Sigmoid colon (tissue), 7 donors: ENCODE measurements around the gene OLIG1. TPM values are rescaled to one million over a fixed set of nuclear protein-coding genes. Genes with fewer than 3 reads are reported as not detected.

Source experiments
- DNase-seq: peaks from one replicate; pipeline ENCODE4 v3.0.0-alpha.2; 2019
- H3K27ac ChIP-seq, 4 donors: fragments of 200-600 bp; sonication (generic); one replicate each; pipeline ENCODE4 v1.5.1; 2016 to 2019; ENCODE audit warnings: mild to moderate bottlenecking in 1 of 4
- H3K27me3 ChIP-seq, 3 donors: fragments of 200-600 bp; sonication (generic); one replicate each; pipeline ENCODE4 v1.5.1; 2019; ENCODE audit warnings: mild to moderate bottlenecking in 1 of 3
- H3K36me3 ChIP-seq, 4 donors: fragments of 200-600 bp; sonication (generic); one replicate each; pipeline ENCODE4 v1.5.1; 2016 to 2019
- H3K4me1 ChIP-seq, 4 donors: fragments of 200-600 bp; sonication (generic); one replicate each; pipeline ENCODE4 v1.5.1; 2017 to 2019
- H3K4me3 ChIP-seq, 4 donors: fragments of 200-600 bp; sonication (generic); one replicate each; pipeline ENCODE4 v1.5.1; 2017 to 2019; ENCODE audit warnings: mild to moderate bottlenecking in 2 of 4, moderate library complexity in 1 of 4
- H3K9me3 ChIP-seq, 4 donors: fragments of 200-600 bp in 3 of 4; sonication (generic) in 3 of 4; one replicate each; pipeline versions ENCODE4 v1.5.1 to v1.6.1; 2013 to 2019
- CTCF ChIP-seq, 4 experiments: fragments of 450-650 bp in 3 of 4; fragments of 200-600 bp in 1 of 4; IDR thresholded peaks; one replicate each; pipeline ENCODE4 v1.5.1; 2016 to 2019; ENCODE audit warnings: antibody characterized with exemption in 4 of 4, mild to moderate bottlenecking in 3 of 4, moderate library complexity in 2 of 4
- EP300 ChIP-seq, 4 donors: sonication (generic); formaldehyde crosslinking; IDR thresholded peaks; one replicate each; pipeline ENCODE4 v1.6.1; 2017; ENCODE audit warnings: antibody characterized with exemption in 4 of 4
- POLR2A ChIP-seq, 2 donors: fragments of 450-650 bp; IDR thresholded peaks; one replicate each; pipeline ENCODE4 v1.6.1; 2016; ENCODE audit warnings: antibody characterized with exemption in 2 of 2, mild to moderate bottlenecking in 2 of 2, moderate library complexity in 2 of 2
- POLR2AphosphoS5 ChIP-seq, 4 donors: sonication (generic); formaldehyde crosslinking; IDR thresholded peaks; one replicate each; pipeline ENCODE4 v1.6.1; 2017; ENCODE audit warnings: antibody characterized with exemption in 4 of 4
- WGBS, 2 donors: extraction: QIAGEN DNeasy Blood & Tissue Kit; methylation state at CpG; one replicate each; pipeline ENCODE4 v1.1.7; 2013; 5-methylcytosine and 5-hydroxymethylcytosine counted together
- intact Hi-C: fragments of 100-400 bp; cut with DNase I; formaldehyde crosslinking; loops from one replicate; pipeline ENCODE4 v1.15.1; 2023
- polyA plus RNA-seq, 3 donors: library from polyadenylated mRNA; stranded (reverse); fragments of 200-250 nt; gene quantifications; one replicate each; pipeline ENCODE4 v1.2.3, GENCODE V29; 2013
- total RNA-seq, 4 donors: library from RNA; depleted of rRNA; stranded (reverse); fragments of >200 nt; gene quantifications; one replicate each; pipeline ENCODE4 v1.1.0, GENCODE V29; 2016
- donor health status: healthy with polysubstance abuse.
- donor health status: Bipolar disorder and iron deficiency.
- donor health status: healthy.

The OLIG1 gene
- total and polyA plus RNA-seq, 7 donors, result not detected

DNA sequence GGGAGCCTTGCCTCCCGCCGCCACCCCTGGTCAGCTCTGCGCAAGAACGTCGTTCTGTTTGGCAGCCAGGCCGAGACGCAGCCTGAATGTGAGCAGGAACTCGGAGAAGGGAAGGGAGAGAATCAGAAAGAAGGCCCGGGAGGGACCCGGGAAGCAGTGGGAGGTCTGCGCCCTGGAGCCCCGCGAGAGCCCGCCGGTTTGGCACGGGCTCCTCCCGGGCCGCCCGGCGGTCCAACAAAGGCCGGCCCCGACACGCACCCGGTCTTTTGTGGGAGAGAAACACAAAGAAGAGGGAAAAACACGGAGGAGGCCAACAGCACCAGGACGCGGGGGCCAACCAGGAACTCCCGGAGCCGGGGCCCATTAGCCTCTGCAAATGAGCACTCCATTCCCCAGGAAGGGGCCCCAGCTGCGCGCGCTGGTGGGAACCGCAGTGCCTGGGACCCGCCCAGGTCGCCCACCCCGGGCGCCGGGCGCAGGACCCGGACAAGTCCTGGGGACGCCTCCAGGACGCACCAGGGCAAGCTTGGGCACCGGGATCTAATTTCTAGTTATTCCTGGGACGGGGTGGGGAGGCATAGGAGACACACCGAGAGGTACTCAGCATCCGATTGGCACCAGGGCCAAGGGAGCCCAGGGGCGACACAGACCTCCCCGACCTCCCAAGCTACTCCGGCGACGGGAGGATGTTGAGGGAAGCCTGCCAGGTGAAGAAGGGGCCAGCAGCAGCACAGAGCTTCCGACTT, 46.9 kb upstream of the OLIG1 start:
- TF ChIP-seq POLR2A (IDR thresholded peaks at IDR 0.05) (no peak), CTCF (IDR thresholded peaks at IDR 0.05) (no peak), EP300 (IDR thresholded peaks at IDR 0.05) (no peak), POLR2AphosphoS5 (IDR thresholded peaks at IDR 0.05) (no peak)
- no peak overlapping the region for H3K27ac ChIP-seq
- WGBS, 2 donors, result 3 to 8% methylated on average over 52 of the region's 52 CpGs
- H3K9me3 ChIP-seq, result no peaks in the 10 kb centered on the region
- H3K4me1 ChIP-seq, result peaks cover 0 to 65% (median 43%) of the 10 kb centered on the region in 4 donors
- no peaks in the 10 kb centered on the region for H3K36me3 ChIP-seq
- no peak overlapping the region for H3K4me3 ChIP-seq
- intact Hi-C loops, result no loop called here
- no peak for DNase-seq
- H3K27me3 ChIP-seq, result peaks cover 57 to 100% (median 97%) of the 10 kb centered on the region in 3 donors

GRCh38 chr21:33023574-33024200, 46.3 kb upstream of the OLIG1 start:
- no peak for DNase-seq
- TF ChIP-seq CTCF (IDR thresholded peaks at IDR 0.05) (no peak), EP300 (IDR thresholded peaks at IDR 0.05) (no peak), POLR2AphosphoS5 (IDR thresholded peaks at IDR 0.05) (no peak)
- Histone ChIP-seq H3K27me3 (peaks cover 57 to 100% (median 97%) of the 10 kb centered on the region in 3 donors), H3K9me3 (no peaks in the 10 kb centered on the region), H3K4me1 (peaks cover 0 to 71% (median 50%) of the 10 kb centered on the region in 4 donors), H3K4me3 (no peak overlapping the region), H3K36me3 (no peaks in the 10 kb centered on the region), H3K27ac (no peak overlapping the region)
- 5 to 9% methylated on average over 49 of the region's 49 CpGs for WGBS, 2 donors
- intact Hi-C loops, result no loop called here

GRCh38 chr21:33024201-33025103, 45.5 kb upstream of the OLIG1 start:
- WGBS, 2 donors, result 9 to 15% methylated on average over 40 of the region's 40 CpGs
- H3K9me3 ChIP-seq, result no peaks in the 10 kb centered on the region
- H3K4me3 ChIP-seq, result no peak overlapping the region
- H3K27ac ChIP-seq, result no peak overlapping the region
- no peak for DNase-seq
- peaks cover 60 to 100% (median 100%) of the 10 kb centered on the region in 3 donors for H3K27me3 ChIP-seq
- peaks cover 0 to 79% (median 57%) of the 10 kb centered on the region in 4 donors for H3K4me1 ChIP-seq
- no peaks in the 10 kb centered on the region for H3K36me3 ChIP-seq
- TF ChIP-seq POLR2AphosphoS5 (IDR thresholded peaks at IDR 0.05) (no peak), POLR2A (IDR thresholded peaks at IDR 0.05) (no peak), EP300 (IDR thresholded peaks at IDR 0.05) (no peak), CTCF (IDR thresholded peaks at IDR 0.05) (no peak)
- intact Hi-C loops, result no loop called here

DNA sequence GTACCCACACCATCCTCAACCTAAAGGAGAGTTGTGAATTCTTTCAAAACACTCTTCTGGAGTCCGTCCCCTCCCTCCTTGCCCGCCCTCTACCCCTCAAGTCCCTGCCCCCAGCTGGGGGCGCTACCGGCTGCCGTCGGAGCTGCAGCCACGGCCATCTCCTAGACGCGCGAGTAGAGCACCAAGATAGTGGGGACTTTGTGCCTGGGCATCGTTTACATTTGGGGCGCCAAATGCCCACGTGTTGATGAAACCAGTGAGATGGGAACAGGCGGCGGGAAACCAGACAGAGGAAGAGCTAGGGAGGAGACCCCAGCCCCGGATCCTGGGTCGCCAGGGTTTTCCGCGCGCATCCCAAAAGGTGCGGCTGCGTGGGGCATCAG, 44.8 kb upstream of the OLIG1 start:
- Histone ChIP-seq H3K27ac (no peak overlapping the region), H3K4me1 (peaks cover 0 to 74% (median 54%) of the 10 kb centered on the region in 4 donors), H3K9me3 (no peaks in the 10 kb centered on the region), H3K27me3 (peaks cover 60 to 100% (median 100%) of the 10 kb centered on the region in 3 donors), H3K36me3 (no peaks in the 10 kb centered on the region), H3K4me3 (no peak overlapping the region)
- intact Hi-C loops, result no loop called here
- 7 to 16% methylated on average over 22 of the region's 22 CpGs for WGBS, 2 donors
- DNase-seq, result no peak
- TF ChIP-seq CTCF (IDR thresholded peaks at IDR 0.05) (no peak), EP300 (IDR thresholded peaks at IDR 0.05) (no peak), POLR2A (IDR thresholded peaks at IDR 0.05) (no peak), POLR2AphosphoS5 (IDR thresholded peaks at IDR 0.05) (no peak)
